Vagina (tissue), 2 donors: ENCODE results near the gene LINC01488.

Experiments used
- POLR2A ChIP-seq, 2 donors: fragments of 450-650 bp; IDR thresholded peaks; one replicate each; pipeline ENCODE4 v1.6.1; 2017; ENCODE audit warnings: antibody characterized with exemption in 2 of 2, mild to moderate bottlenecking in 2 of 2, moderate library complexity in 2 of 2
- POLR2AphosphoS5 ChIP-seq, 2 donors: sonication (generic); formaldehyde crosslinking; IDR thresholded peaks; one replicate each; pipeline ENCODE4 v1.9.0; 2017; ENCODE audit warnings: antibody characterized with exemption in 2 of 2, mild to moderate bottlenecking in 2 of 2, low read depth in 1 of 2; ENCODE audit not compliant: insufficient read depth in 1 of 2
- TF ChIP-seq, protein P1 (sequence below), 3 experiments: fragments of 450-650 bp in 2 of 3; fragments of 200-600 bp in 1 of 3; sonication (generic) in 1 of 3; IDR thresholded peaks; one replicate each; pipeline ENCODE4 v1.5.1; 2017 to 2019; ENCODE audit warnings: antibody characterized with exemption in 3 of 3, mild to moderate bottlenecking in 2 of 3, moderate library complexity in 2 of 3

DNA sequence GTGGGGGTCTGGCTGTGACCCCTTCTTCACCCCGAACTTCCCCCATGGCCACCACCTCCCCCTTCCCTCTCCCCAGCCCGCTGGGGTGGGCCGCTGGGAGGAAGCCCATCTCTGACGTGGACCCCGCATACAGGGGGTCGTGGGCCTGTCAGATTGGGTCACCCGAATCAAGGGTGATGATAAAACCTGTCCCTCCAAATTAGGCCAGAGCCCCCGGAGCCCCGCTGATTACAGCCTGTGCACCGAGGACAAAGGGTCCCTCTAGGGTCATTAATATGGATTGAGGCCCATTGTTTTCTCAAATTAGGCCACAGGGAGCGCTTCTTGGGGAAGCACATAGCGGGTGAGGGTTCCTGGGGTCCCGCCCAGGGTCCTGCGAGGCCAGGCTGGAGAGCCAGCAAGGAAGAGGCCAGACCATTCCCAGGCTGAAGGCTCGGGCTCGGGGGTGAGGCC, 4.9 kb upstream of the LINC01488 start:
- TF ChIP-seq, protein P1, sequence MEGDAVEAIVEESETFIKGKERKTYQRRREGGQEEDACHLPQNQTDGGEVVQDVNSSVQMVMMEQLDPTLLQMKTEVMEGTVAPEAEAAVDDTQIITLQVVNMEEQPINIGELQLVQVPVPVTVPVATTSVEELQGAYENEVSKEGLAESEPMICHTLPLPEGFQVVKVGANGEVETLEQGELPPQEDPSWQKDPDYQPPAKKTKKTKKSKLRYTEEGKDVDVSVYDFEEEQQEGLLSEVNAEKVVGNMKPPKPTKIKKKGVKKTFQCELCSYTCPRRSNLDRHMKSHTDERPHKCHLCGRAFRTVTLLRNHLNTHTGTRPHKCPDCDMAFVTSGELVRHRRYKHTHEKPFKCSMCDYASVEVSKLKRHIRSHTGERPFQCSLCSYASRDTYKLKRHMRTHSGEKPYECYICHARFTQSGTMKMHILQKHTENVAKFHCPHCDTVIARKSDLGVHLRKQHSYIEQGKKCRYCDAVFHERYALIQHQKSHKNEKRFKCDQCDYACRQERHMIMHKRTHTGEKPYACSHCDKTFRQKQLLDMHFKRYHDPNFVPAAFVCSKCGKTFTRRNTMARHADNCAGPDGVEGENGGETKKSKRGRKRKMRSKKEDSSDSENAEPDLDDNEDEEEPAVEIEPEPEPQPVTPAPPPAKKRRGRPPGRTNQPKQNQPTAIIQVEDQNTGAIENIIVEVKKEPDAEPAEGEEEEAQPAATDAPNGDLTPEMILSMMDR (IDR thresholded peaks at IDR 0.05), result no peak
- TF ChIP-seq POLR2AphosphoS5 (IDR thresholded peaks at IDR 0.05; ENCODE audit: insufficient read depth in 1 of 2, low read depth in 1 of 2), result no peak
- no peak for TF ChIP-seq POLR2A (IDR thresholded peaks at IDR 0.05)
